HUES64 (cell line): Measurements from ENCODE around the gene LEF1.

Experiments
- H3K27ac ChIP-seq: 2 replicates; pipeline ENCODE4 v1.7.0; 2013; ENCODE audit warnings: low read depth, low read length, inconsistent platforms
- H3K27me3 ChIP-seq: 2 replicates; pipeline ENCODE4 v1.6.1; 2013; ENCODE audit warnings: mild to moderate bottlenecking, low read length; ENCODE audit not compliant: insufficient read depth
- H3K36me3 ChIP-seq: 2 replicates; pipeline ENCODE4 v1.6.1; 2013; ENCODE audit warnings: mild to moderate bottlenecking, low read length; ENCODE audit not compliant: insufficient read depth
- H3K4me1 ChIP-seq: 2 replicates; pipeline ENCODE4 v1.6.1; 2013; ENCODE audit warnings: mild to moderate bottlenecking, low read length, moderate library complexity; ENCODE audit not compliant: insufficient read depth
- H3K4me3 ChIP-seq: 2 replicates; pipeline ENCODE4 v1.5.1; 2013; ENCODE audit warnings: mild to moderate bottlenecking, low read length, moderate library complexity
- H3K9ac ChIP-seq: 2 replicates; pipeline ENCODE4 v1.6.1; 2013; ENCODE audit warnings: mild to moderate bottlenecking, low read depth, low read length
- H3K9me3 ChIP-seq: 2 replicates; pipeline ENCODE4 v1.6.1; 2013; ENCODE audit warnings: low read depth, low read length; ENCODE audit not compliant: insufficient read depth
- WGBS: fragments of 150-250, 120-280 bp; methylation state at CpG from one replicate; pipeline ENCODE4 v1.1.7; 2013; ENCODE audit warnings: missing lambda C conversion rate; 5-methylcytosine and 5-hydroxymethylcytosine counted together

The LEF1 gene

DNA sequence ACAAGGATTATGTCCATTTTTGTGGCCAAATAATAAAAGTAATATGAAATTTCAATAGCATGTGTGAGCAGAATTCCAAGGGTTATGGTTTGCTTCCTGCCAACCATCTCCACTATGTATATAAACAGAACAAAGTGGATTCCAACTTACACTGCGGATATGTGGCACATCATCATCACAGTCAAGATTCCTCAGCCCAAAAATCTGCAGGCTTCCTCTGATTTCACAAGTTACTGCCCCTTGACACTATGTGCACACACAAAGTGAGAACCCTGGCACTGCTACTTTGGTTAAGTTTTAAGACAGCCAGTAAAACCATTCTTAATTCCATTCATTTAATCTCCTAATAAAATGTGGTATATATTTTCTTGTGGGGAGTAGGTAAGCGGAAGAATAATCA, 76.4 kb downstream of the LEF1 start:
- no peak overlapping the region for H3K4me3 ChIP-seq
- WGBS, result 97% methylated on average over 1 of the region's 2 CpGs
- H3K27ac ChIP-seq, result no peak overlapping the region
- peaks cover 4% of the 10 kb centered on the region; the same call in 1 of the 2 replicates for H3K36me3 ChIP-seq
- no peak overlapping the region for H3K9ac ChIP-seq
- no peaks in the 10 kb centered on the region for H3K4me1 ChIP-seq
- no peaks in the 10 kb centered on the region for H3K27me3 ChIP-seq
- H3K9me3 ChIP-seq, result no peaks in the 10 kb centered on the region

DNA sequence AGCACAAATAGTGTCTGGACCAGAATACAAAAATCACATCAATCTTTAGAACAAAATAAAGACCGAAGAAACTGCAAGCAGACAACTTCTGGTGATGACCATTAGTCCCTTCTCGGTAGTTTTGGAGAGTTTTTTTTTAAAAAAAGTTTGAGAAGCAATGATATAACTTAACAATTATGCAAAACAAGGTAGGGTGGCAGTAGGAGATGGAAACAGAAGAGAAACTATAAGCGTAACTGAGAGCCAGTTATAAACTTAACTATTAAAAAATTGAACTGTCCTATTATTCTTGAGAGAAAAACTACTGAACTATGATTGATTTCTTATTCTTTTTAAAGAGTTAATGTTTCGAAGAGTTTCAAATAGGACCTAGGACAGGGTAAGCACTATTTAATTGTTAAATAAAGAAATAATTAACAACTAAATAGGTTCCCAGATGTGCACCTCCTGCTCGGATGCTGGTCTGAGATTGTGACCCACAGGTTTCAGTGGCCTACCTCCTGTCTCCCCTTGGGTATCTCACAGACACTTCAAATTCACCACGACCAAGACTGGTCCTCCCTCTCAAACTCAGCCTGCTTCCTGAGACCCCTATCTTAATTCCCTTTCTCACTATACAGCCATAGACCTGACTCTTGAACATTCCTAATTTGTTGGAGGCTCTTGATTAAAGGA, 81.3 kb downstream of the LEF1 start:
- Histone ChIP-seq H3K27me3 (no peaks in the 10 kb centered on the region), H3K9me3 (no peaks in the 10 kb centered on the region), H3K4me3 (no peak overlapping the region), H3K4me1 (no peaks in the 10 kb centered on the region), H3K9ac (no peak overlapping the region), H3K27ac (no peak overlapping the region), H3K36me3 (peaks cover 4% of the 10 kb centered on the region; the same call in 1 of the 2 replicates)
- 89% methylated on average over 4 of the region's 6 CpGs for WGBS

DNA sequence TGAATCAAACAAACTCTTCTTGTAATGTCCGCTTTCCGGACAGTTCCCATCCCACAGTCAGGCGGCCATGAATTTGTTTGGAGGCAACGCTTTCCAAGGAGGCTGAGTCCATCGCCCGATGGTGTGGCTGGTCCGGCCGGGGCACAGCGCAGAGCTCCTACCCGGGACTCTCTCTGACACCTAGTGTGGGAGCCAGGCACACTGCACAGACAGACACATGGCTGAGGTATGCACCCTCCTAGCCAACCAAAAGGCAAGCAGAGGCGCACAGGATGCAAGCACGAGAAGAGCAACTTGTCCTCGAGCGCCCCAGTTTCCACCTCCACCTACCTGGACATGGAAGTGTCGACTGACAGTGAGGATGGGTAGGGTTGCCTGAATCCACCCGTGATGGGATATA, 87.5 kb downstream of the LEF1 start:
- no peak overlapping the region for H3K9ac ChIP-seq
- H3K27me3 ChIP-seq, result no peaks in the 10 kb centered on the region
- no peak overlapping the region for H3K27ac ChIP-seq
- 95% methylated on average over 15 of the region's 16 CpGs for WGBS
- no peak overlapping the region for H3K4me3 ChIP-seq
- H3K36me3 ChIP-seq, result peaks cover 6% of the 10 kb centered on the region; the same call in 1 of the 2 replicates
- no peaks in the 10 kb centered on the region for H3K4me1 ChIP-seq
- no peaks in the 10 kb centered on the region for H3K9me3 ChIP-seq

DNA sequence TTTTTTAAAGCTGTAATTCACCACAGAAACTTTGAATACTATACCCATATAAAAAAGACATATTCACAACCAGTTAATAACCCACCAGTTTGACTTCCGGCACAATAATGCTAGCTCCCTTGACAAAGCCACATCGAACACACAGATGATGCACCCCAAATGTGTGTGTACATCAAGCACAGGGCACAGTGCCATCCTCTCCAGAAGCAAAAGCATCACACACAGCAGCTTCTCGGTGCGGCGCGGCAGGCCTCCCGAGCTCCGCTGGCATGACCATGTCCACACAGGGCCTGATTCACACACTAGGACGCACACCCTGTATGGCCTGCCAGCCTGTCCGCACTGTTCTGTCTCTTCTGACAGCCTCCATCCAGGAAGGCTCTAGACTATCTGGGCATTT, 88.0 kb downstream of the LEF1 start:
- H3K9ac ChIP-seq, result no peak overlapping the region
- no peaks in the 10 kb centered on the region for H3K27me3 ChIP-seq
- WGBS, result 97% methylated on average over 10 of the region's 10 CpGs
- H3K27ac ChIP-seq, result no peak overlapping the region
- H3K9me3 ChIP-seq, result no peaks in the 10 kb centered on the region
- H3K4me1 ChIP-seq, result no peaks in the 10 kb centered on the region
- H3K36me3 ChIP-seq, result peaks cover 6% of the 10 kb centered on the region; the same call in 1 of the 2 replicates
- H3K4me3 ChIP-seq, result no peak overlapping the region

DNA sequence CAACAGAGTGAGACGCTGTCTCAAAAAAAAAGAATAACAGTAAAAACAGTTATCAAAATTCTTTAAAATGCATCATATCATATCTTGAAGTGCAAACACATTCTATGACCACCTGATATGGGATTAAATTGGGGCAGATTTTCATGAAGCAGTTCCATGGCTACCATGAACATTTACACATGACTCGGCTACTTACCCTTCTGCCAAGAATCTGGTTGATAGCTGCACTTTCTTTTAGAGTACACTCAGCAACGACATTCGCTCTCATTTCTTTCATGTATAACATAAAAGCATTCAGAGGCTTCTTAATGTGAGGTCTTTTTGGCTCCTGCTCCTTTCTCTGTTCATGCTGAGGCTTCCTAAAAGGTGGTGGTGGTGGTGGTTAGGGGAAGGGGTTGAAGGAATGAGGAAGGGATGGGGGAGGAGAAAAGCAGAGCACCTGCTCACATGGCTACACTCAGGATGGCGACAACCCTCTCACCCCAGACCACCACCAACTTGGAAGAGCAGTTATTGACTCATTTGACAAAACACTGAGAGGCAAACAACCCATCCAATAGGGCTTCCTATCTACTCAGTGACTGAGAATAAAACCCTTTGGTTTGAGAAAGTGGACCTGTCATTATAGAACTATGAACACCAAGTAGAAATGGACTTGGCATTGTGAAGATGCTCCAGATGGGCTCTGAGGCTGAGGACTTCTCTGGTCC, 90.6 kb downstream of the LEF1 start:
- Histone ChIP-seq H3K36me3 (peaks cover 6% of the 10 kb centered on the region; the same call in 1 of the 2 replicates), H3K4me3 (no peak overlapping the region), H3K27ac (no peak overlapping the region), H3K9ac (no peak overlapping the region), H3K9me3 (no peaks in the 10 kb centered on the region), H3K4me1 (no peaks in the 10 kb centered on the region), H3K27me3 (no peaks in the 10 kb centered on the region)
- WGBS, result 79% methylated on average over 5 of the region's 5 CpGs

DNA sequence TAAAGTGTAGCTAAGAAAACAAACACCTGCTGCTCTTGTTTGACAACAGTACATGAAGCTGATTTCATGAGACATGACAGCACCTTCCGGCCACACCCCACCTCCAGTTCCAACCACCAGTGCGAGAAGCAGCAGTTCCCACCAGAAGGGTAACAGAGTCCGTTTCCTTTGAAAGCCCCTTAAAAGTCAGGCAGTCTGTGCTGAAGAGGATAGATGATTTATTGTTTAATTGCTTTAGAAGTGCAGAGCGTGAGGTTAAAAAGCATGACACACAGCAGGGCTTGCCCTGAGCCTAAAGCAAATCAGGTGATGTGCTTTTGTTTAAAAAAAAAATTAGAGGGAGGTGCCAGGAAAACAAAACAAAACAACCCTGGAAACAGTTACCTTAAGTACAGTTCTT, 96.4 kb downstream of the LEF1 start:
- Histone ChIP-seq H3K27ac (no peak overlapping the region), H3K9me3 (no peaks in the 10 kb centered on the region), H3K4me3 (no peak overlapping the region), H3K27me3 (no peaks in the 10 kb centered on the region), H3K9ac (no peak overlapping the region), H3K4me1 (no peaks in the 10 kb centered on the region), H3K36me3 (no peaks in the 10 kb centered on the region; the same call in 1 of the 2 replicates)
- 77% methylated on average over 4 of the region's 4 CpGs for WGBS

DNA sequence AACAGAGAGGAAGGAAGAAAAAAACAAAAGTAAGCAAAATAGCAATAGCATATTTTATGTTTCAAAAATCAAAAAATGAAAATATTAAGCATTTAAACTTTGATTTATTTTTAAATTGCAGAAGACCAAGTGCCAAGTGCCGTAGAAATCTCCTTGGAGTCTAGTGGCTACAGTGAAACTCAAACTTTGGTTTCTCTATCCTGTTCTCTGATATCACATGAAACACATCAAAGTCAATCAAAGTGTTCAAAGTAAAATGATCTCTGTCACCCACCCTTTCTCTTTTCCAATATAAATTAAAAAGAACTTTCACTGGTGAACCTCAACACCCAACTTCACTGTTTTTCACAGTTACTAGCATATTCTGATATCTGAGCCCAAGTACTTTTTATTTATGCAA, 98.0 kb downstream of the LEF1 start:
- 90% methylated on average over 1 of the region's 1 CpG for WGBS
- no peak overlapping the region for H3K4me3 ChIP-seq
- H3K27ac ChIP-seq, result no peak overlapping the region
- no peaks in the 10 kb centered on the region; the same call in 1 of the 2 replicates for H3K36me3 ChIP-seq
- H3K9ac ChIP-seq, result no peak overlapping the region
- no peaks in the 10 kb centered on the region for H3K9me3 ChIP-seq
- H3K27me3 ChIP-seq, result no peaks in the 10 kb centered on the region
- no peaks in the 10 kb centered on the region for H3K4me1 ChIP-seq

DNA sequence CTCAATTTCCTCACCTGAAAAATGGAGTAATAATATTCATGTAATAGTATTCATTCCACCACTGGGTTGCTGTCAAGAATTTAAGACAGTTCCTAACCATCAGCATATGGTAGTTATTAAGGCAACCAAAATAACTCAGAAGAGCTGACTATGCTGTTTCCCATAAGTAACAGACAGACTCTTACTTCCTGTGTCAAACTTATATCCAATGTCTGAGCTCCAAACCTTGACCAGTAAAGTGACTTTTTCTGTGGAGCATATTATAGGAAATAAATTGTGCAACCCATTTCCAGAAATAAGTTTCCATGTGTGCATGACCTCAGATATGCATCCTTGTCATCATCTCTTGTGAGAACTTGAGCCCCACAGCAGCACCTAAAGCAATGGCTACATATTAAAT, 100.3 kb downstream of the LEF1 start:
- no peak overlapping the region for H3K4me3 ChIP-seq
- H3K9ac ChIP-seq, result no peak overlapping the region

DNA sequence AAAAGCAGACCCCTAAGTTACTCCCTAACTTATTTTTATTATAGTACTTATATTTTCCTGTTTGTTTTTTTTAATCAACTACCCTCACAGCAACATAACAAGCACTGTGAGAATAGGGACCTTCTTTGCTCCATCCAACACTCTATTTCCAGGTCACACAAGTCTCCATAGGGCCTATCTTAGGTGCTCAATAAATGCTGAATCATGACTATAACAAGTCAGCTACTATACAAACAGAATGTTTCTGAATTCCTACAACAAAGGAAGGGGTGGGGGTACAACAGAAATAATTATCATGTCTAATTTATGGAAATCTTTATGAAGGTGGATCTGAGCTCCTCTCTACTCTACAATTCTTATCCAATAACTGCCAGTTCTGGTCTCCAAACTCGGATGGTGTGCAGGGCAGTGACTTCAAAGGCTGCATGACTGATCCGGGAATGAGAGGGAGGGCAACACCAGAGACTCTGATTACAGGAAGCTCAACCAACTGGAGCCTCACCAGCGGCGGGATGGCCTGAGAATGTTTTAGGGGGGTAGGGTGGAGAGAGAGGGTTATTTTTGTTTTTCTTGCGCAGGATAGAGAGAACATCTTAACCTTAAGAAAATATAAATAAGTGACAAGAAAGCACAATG, 107.9 kb downstream of the LEF1 start:
- H3K4me3 ChIP-seq, result no peak overlapping the region
- H3K9ac ChIP-seq, result no peak overlapping the region
- H3K9me3 ChIP-seq, result no peaks in the 10 kb centered on the region
- 84% methylated on average over 4 of the region's 5 CpGs for WGBS
- no peak overlapping the region for H3K27ac ChIP-seq
- no peaks in the 10 kb centered on the region for H3K4me1 ChIP-seq
- H3K36me3 ChIP-seq, result no peaks in the 10 kb centered on the region; the same call in 1 of the 2 replicates
- H3K27me3 ChIP-seq, result no peaks in the 10 kb centered on the region

More for the DNA sequence above, 100.3 kb downstream of the LEF1 start:
- Histone ChIP-seq H3K4me1 (no peaks in the 10 kb centered on the region), H3K27me3 (no peaks in the 10 kb centered on the region), H3K36me3 (no peaks in the 10 kb centered on the region; the same call in 1 of the 2 replicates), H3K9me3 (no peaks in the 10 kb centered on the region), H3K27ac (no peak overlapping the region)

DNA sequence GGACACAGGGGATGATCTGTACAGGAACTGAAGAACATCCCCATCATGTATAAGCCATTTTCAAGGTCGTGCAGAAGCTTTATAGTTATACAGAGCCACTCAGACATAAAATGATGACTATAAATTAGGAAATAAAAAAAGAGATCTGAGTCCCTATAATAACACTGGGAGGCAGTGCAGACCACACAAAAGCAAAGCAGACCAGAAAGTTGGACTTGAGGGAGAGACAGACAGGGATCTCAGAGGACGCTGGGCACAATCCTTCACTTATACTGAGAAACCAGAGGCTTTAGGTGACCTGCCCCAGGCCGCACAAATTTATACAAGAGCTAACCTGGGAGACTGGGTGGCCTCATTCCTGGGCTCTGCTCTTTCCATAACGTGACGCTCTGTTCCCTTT, 108.6 kb downstream of the LEF1 start:
- 80% methylated on average over 4 of the region's 5 CpGs for WGBS

DNA sequence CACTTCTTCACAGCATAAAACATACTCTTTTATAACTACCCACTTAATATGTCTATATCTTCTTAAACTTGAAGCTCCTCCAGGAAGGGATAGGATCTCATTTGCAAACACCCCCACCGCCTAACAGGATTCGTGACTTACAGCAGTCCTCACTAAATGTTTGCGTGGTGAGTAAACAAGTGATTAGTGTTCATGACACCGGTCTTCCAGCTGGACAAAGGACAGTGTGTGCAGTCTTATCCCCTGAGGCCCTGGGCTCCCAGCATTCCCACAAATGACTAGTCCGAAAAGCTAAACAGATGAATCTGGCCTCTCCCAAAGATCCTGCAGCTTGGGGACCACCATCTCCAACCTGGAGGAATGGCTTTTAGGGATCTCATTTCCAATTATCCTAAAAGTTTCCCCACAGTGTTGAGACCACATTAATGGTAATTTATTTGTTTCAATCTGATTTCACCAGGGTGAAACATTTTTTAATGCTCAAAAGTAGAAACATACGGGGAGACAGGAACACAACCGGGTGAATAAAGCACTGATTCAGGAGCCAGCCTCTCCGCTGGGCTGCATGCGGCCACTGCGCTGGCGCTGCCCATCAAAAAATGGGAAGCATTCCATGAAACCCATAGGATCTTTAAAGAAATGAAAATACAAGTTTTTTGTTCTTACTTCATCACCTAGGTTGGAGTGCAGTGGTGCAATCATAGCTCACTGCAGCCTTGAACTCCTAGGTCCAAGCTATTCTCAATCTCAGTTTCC, 109.9 kb downstream of the LEF1 start:
- H3K4me1 ChIP-seq, result no peaks in the 10 kb centered on the region
- no peaks in the 10 kb centered on the region; the same call in 1 of the 2 replicates for H3K36me3 ChIP-seq
- H3K9me3 ChIP-seq, result no peaks in the 10 kb centered on the region
- H3K9ac ChIP-seq, result no peak overlapping the region
- no peaks in the 10 kb centered on the region for H3K27me3 ChIP-seq
- 94% methylated on average over 11 of the region's 11 CpGs for WGBS
- no peak overlapping the region for H3K27ac ChIP-seq
- no peak overlapping the region for H3K4me3 ChIP-seq

More for the DNA sequence above, 108.6 kb downstream of the LEF1 start:
- Histone ChIP-seq H3K4me3 (no peak overlapping the region), H3K27me3 (no peaks in the 10 kb centered on the region), H3K9me3 (no peaks in the 10 kb centered on the region), H3K27ac (no peak overlapping the region), H3K4me1 (no peaks in the 10 kb centered on the region), H3K36me3 (no peaks in the 10 kb centered on the region; the same call in 1 of the 2 replicates), H3K9ac (no peak overlapping the region)
